Esophagus squamous epithelium (tissue), 4 donors: ENCODE measurements around the gene CTSE.

Source experiments
- POLR2A ChIP-seq, 4 donors: fragments of 450-650 bp; IDR thresholded peaks; one replicate each; pipeline ENCODE4 v1.6.1; 2017; ENCODE audit warnings: antibody characterized with exemption in 4 of 4, mild to moderate bottlenecking in 4 of 4, moderate library complexity in 3 of 4
- TF ChIP-seq, protein P1 (sequence below), 6 experiments: fragments of 450-650 bp in 4 of 6; fragments of 200-600 bp in 2 of 6; sonication (generic) in 2 of 6; IDR thresholded peaks; one replicate each; pipeline ENCODE4 v1.5.1; 2016 to 2019; ENCODE audit warnings: antibody characterized with exemption in 6 of 6, mild to moderate bottlenecking in 4 of 6, moderate library complexity in 4 of 6

DNA sequence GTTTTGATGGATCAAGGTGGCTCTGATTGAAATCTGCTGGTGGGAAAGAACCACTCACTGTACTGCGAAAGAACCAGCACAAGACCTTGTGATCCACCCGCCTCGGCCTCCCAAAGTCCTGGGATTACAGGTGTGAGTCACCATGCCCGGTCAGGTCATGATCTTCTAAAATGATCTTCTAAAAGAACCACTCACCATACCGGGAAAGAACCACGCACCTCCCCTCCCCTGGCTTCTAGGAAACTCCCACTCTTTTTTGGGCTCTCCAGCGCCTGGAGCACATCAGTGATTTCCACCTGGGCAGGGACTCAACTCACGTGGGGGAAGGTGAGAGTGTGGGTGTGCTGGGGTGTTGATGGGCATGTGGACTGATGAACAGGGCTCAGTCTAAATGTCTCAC lies 12.6 kb downstream of the CTSE start:
- TF ChIP-seq, protein P1, sequence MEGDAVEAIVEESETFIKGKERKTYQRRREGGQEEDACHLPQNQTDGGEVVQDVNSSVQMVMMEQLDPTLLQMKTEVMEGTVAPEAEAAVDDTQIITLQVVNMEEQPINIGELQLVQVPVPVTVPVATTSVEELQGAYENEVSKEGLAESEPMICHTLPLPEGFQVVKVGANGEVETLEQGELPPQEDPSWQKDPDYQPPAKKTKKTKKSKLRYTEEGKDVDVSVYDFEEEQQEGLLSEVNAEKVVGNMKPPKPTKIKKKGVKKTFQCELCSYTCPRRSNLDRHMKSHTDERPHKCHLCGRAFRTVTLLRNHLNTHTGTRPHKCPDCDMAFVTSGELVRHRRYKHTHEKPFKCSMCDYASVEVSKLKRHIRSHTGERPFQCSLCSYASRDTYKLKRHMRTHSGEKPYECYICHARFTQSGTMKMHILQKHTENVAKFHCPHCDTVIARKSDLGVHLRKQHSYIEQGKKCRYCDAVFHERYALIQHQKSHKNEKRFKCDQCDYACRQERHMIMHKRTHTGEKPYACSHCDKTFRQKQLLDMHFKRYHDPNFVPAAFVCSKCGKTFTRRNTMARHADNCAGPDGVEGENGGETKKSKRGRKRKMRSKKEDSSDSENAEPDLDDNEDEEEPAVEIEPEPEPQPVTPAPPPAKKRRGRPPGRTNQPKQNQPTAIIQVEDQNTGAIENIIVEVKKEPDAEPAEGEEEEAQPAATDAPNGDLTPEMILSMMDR (IDR thresholded peaks at IDR 0.05) = no peak
- TF ChIP-seq POLR2A (IDR thresholded peaks at IDR 0.05) = no peak
